Measurements from ENCODE around the gene IGF2R. TPM values are rescaled to one million over a fixed set of nuclear protein-coding genes. Genes with fewer than 3 reads are reported as not detected.

Gene IGF2R
- polyA plus RNA-seq, 1 donor (not counting 4 experiments of a cell fraction or from before 2014, with no cell fraction given) = 40.9 TPM

- no peak for TF ChIP-seq CTCF (optimal IDR thresholded peaks at IDR 0.05 in 1 of 3, IDR thresholded peaks at IDR 0.05 in 1 of 3, conservative IDR thresholded peaks at IDR 0.05 in 1 of 3; ENCODE audit: extremely low read depth in 1 of 3, insufficient read depth in 2 of 3, low read length in 3 of 3)
- TF ChIP-seq EZH2 (IDR thresholded peaks at IDR 0.05; ENCODE audit: low read length) = no peak
- no peak for FAIRE-seq
These were observed 63.0 kb downstream of the IGF2R start for GRCh38 chr6:160031871-160032270.

GRCh38 chr6:160032538-160032937 lies 63.7 kb downstream of the IGF2R start:
- DNase-seq (ENCODE audit: low read depth, low spot score) = no peak

More at GRCh38 chr6:160031871-160032270, 63.0 kb downstream of the IGF2R start:
- Histone ChIP-seq H3K27me3 (ENCODE audit: control insufficient read depth, extremely low read depth, insufficient read depth, low read length) (no peaks in the 10 kb centered on the region), H3K36me3 (ENCODE audit: control insufficient read depth in 2 of 2, extremely low read depth in 1 of 2, insufficient read depth in 2 of 2, low read length in 2 of 2) (peaks cover 41 to 51% of the 10 kb centered on the region in 2 experiments), H3K9me3 (ENCODE audit: control insufficient read depth, low read depth, low read length) (no peaks in the 10 kb centered on the region), H3K27ac (ENCODE audit: control insufficient read depth, insufficient read depth, low read length) (no peak overlapping the region), H3K4me1 (ENCODE audit: control insufficient read depth, extremely low read depth, insufficient read depth, low read length) (peaks cover 26% of the 10 kb centered on the region), H3K9ac (ENCODE audit: control insufficient read depth, extremely low read depth, insufficient read depth, low read length) (no peak overlapping the region), H3K4me2 (ENCODE audit: control insufficient read depth, extremely low read depth, insufficient read depth, low read depth, low read length) (no peak overlapping the region), H2AFZ (ENCODE audit: control insufficient read depth, low read length) (no peak overlapping the region), H3K79me2 (ENCODE audit: control insufficient read depth, insufficient read depth, low read length) (no peaks in the 10 kb centered on the region), H4K20me1 (ENCODE audit: control insufficient read depth, extremely low read depth, insufficient read depth, low read length) (no peaks in the 10 kb centered on the region), H3K9me1 (ENCODE audit: control insufficient read depth, extremely low read depth, insufficient read depth, low read length) (peaks cover 2% of the 10 kb centered on the region), H3K4me3 (ENCODE audit: control insufficient read depth in 2 of 3, extremely low read depth in 1 of 3, insufficient read depth in 2 of 3, low read depth in 1 of 3, low read length in 3 of 3) (no peak overlapping the region)
- no peak for DNase-seq (ENCODE audit: low read depth, low spot score)
- dilution Hi-C loops (cut with MboI; ENCODE audit: extremely low pct_ligation_motif_present, low sequenced_read_pairs) = no loop called here

More at GRCh38 chr6:160032538-160032937, 63.7 kb downstream of the IGF2R start:
- H3K4me2 ChIP-seq (ENCODE audit: control insufficient read depth, extremely low read depth, insufficient read depth, low read depth, low read length) = no peak overlapping the region
- FAIRE-seq = no peak
- dilution Hi-C loops (cut with MboI; ENCODE audit: extremely low pct_ligation_motif_present, low sequenced_read_pairs) = no loop called here
- no peaks in the 10 kb centered on the region for H3K27me3 ChIP-seq (ENCODE audit: control insufficient read depth, extremely low read depth, insufficient read depth, low read length)
- peaks cover 2% of the 10 kb centered on the region for H3K9me1 ChIP-seq (ENCODE audit: control insufficient read depth, extremely low read depth, insufficient read depth, low read length)
- no peaks in the 10 kb centered on the region for H3K9me3 ChIP-seq (ENCODE audit: control insufficient read depth, low read depth, low read length)
- no peak overlapping the region for H3K9ac ChIP-seq (ENCODE audit: control insufficient read depth, extremely low read depth, insufficient read depth, low read length)
- H2AFZ ChIP-seq (ENCODE audit: control insufficient read depth, low read length) = no peak overlapping the region
- no peaks in the 10 kb centered on the region for H3K79me2 ChIP-seq (ENCODE audit: control insufficient read depth, insufficient read depth, low read length)
- no peak overlapping the region for H3K4me3 ChIP-seq (ENCODE audit: control insufficient read depth in 2 of 3, extremely low read depth in 1 of 3, insufficient read depth in 2 of 3, low read depth in 1 of 3, low read length in 3 of 3)
- H3K4me1 ChIP-seq (ENCODE audit: control insufficient read depth, extremely low read depth, insufficient read depth, low read length) = peaks cover 31% of the 10 kb centered on the region
- H3K36me3 ChIP-seq (ENCODE audit: control insufficient read depth in 2 of 2, extremely low read depth in 1 of 2, insufficient read depth in 2 of 2, low read length in 2 of 2) = peaks cover 40 to 49% of the 10 kb centered on the region in 2 experiments
- H4K20me1 ChIP-seq (ENCODE audit: control insufficient read depth, extremely low read depth, insufficient read depth, low read length) = no peaks in the 10 kb centered on the region
- H3K27ac ChIP-seq (ENCODE audit: control insufficient read depth, insufficient read depth, low read length) = no peak overlapping the region
- no peak for TF ChIP-seq EZH2 (IDR thresholded peaks at IDR 0.05; ENCODE audit: low read length)
- TF ChIP-seq CTCF (optimal IDR thresholded peaks at IDR 0.05 in 1 of 3, IDR thresholded peaks at IDR 0.05 in 1 of 3, conservative IDR thresholded peaks at IDR 0.05 in 1 of 3; ENCODE audit: extremely low read depth in 1 of 3, insufficient read depth in 2 of 3, low read length in 3 of 3) = no peak

Data from keratinocyte (primary cell).